MM.1S (cell line): ENCODE results near the gene CACNA1C.

Source experiments
- DNase-seq: peaks from one replicate; pipeline ENCODE4 v3.0.0-alpha.2; 2015
- H2AFZ ChIP-seq: fragments of 300-600 bp; sonication (generic); 2 replicates; pipeline ENCODE4 v1.6.0; 2016; ENCODE audit warnings: antibody characterized with exemption, low read length
- H3F3A ChIP-seq: fragments of 300-600 bp; sonication (generic); 2 replicates; pipeline ENCODE4 v1.6.1; 2016; ENCODE audit warnings: mild to moderate bottlenecking, antibody characterized with exemption, low read length, moderate library complexity, mixed read lengths; ENCODE audit not compliant: insufficient read depth
- H3K27ac ChIP-seq: fragments of 300-600 bp; sonication (generic); 2 replicates; pipeline ENCODE4 v1.5.1; 2016; ENCODE audit warnings: mild to moderate bottlenecking, low read length
- H3K27me3 ChIP-seq: fragments of 300-600 bp; sonication (generic); replicated peaks from 2 replicates; pipeline ENCODE4 v1.6.0; 2016; ENCODE audit warnings: low read length; ENCODE audit not compliant: insufficient read depth
- H3K36me3 ChIP-seq: fragments of 300-600 bp; sonication (generic); replicated peaks from 2 replicates; pipeline ENCODE4 v1.6.1; 2016; ENCODE audit warnings: mild to moderate bottlenecking, low read length, mixed read lengths; ENCODE audit not compliant: insufficient read depth
- H3K4me1 ChIP-seq: fragments of 300-600 bp; sonication (generic); 2 replicates; pipeline ENCODE4 v1.6.1; 2016; ENCODE audit warnings: low read length, mixed read lengths
- H3K4me2 ChIP-seq: fragments of 300-600 bp; sonication (generic); 2 replicates; pipeline ENCODE4 v1.6.0; 2016; ENCODE audit warnings: low read depth, low read length
- H3K4me3 ChIP-seq: fragments of 300-600 bp; sonication (generic); 2 replicates; pipeline ENCODE4 v1.5.1; 2016; ENCODE audit warnings: low read length, mixed read lengths
- H3K79me2 ChIP-seq: fragments of 300-600 bp; sonication (generic); 2 replicates; pipeline ENCODE4 v1.6.1; 2016; ENCODE audit warnings: mixed run types, low read length, mixed read lengths
- H3K9ac ChIP-seq: fragments of 300-600 bp; sonication (generic); 2 replicates; pipeline ENCODE4 v1.6.1; 2016; ENCODE audit warnings: low read length, mixed read lengths
- H3K9me2 ChIP-seq: fragments of 300-600 bp; sonication (generic); replicated peaks from 2 replicates; pipeline ENCODE4 v1.6.1; 2016; ENCODE audit warnings: mild to moderate bottlenecking, low read length, mixed read lengths; ENCODE audit not compliant: insufficient read depth
- H3K9me3 ChIP-seq: fragments of 300-600 bp; sonication (generic); replicated peaks from 2 replicates; pipeline ENCODE4 v1.6.1; 2016; ENCODE audit warnings: mild to moderate bottlenecking, low read length, mixed read lengths; ENCODE audit not compliant: insufficient read depth
- H4K20me1 ChIP-seq: fragments of 300-600 bp; sonication (generic); 2 replicates; pipeline ENCODE4 v1.6.1; 2016; ENCODE audit warnings: mild to moderate bottlenecking, low read length, moderate library complexity, mixed read lengths; ENCODE audit not compliant: insufficient read depth
- CTCF ChIP-seq: fragments of 300-600 bp; sonication (generic); IDR thresholded peaks from 2 replicates; pipeline ENCODE4 v1.5.1; 2016; ENCODE audit warnings: antibody characterized with exemption, low read length, mixed read lengths
- EZH2 ChIP-seq: fragments of 300-600 bp; sonication (generic); optimal IDR thresholded peaks from 2 replicates; pipeline ENCODE3; 2017; ENCODE audit warnings: low read depth, mild to moderate bottlenecking, antibody characterized with exemption, low read length, mixed read lengths
- EZH2phosphoT487 ChIP-seq: fragments of 300-600 bp; sonication (generic); IDR thresholded peaks from 2 replicates; pipeline ENCODE4 v1.6.1; 2018; ENCODE audit warnings: antibody characterized with exemption, low read length

The CACNA1C gene

GRCh38 chr12:2677142-2677880, 624.5 kb downstream of the CACNA1C start:
- no peaks in the 10 kb centered on the region for H3K79me2 ChIP-seq
- H3K27ac ChIP-seq, result no peak overlapping the region
- no peaks in the 10 kb centered on the region for H3F3A ChIP-seq
- DNase-seq, result no peak
- no peaks in the 10 kb centered on the region for H3K36me3 ChIP-seq
- no peak overlapping the region for H3K4me3 ChIP-seq
- H3K9ac ChIP-seq, result no peak overlapping the region
- H3K9me2 ChIP-seq, result no peaks in the 10 kb centered on the region
- no peak for TF ChIP-seq EZH2
- no peak for TF ChIP-seq CTCF
- TF ChIP-seq EZH2phosphoT487, result no peak
- H2AFZ ChIP-seq, result no peak overlapping the region
- H4K20me1 ChIP-seq, result no peaks in the 10 kb centered on the region
- no peaks in the 10 kb centered on the region for H3K4me1 ChIP-seq
- H3K27me3 ChIP-seq, result peaks cover 25% of the 10 kb centered on the region
- no peak overlapping the region for H3K4me2 ChIP-seq
- H3K9me3 ChIP-seq, result no peaks in the 10 kb centered on the region

- Histone ChIP-seq H3K9me3 (no peaks in the 10 kb centered on the region), H3K4me3 (no peak overlapping the region), H2AFZ (no peak overlapping the region), H3K4me1 (no peaks in the 10 kb centered on the region), H3K79me2 (no peaks in the 10 kb centered on the region), H3K9ac (no peak overlapping the region), H3K27me3 (peaks cover 25% of the 10 kb centered on the region), H3K27ac (no peak overlapping the region), H3K9me2 (no peaks in the 10 kb centered on the region), H3K4me2 (no peak overlapping the region), H3F3A (no peaks in the 10 kb centered on the region), H3K36me3 (no peaks in the 10 kb centered on the region), H4K20me1 (no peaks in the 10 kb centered on the region)
- DNase-seq, result no peak
- TF ChIP-seq CTCF, result no peak
- TF ChIP-seq EZH2phosphoT487, result no peak
- no peak for TF ChIP-seq EZH2
Measured at GRCh38 chr12:2678426-2678825, 625.6 kb downstream of the CACNA1C start.

GRCh38 chr12:2679068-2679815, 626.5 kb downstream of the CACNA1C start:
- Histone ChIP-seq H3K4me3 (no peak overlapping the region), H2AFZ (no peak overlapping the region), H3K9me3 (no peaks in the 10 kb centered on the region), H3K9me2 (no peaks in the 10 kb centered on the region), H3K4me1 (no peaks in the 10 kb centered on the region), H4K20me1 (no peaks in the 10 kb centered on the region), H3K4me2 (no peak overlapping the region), H3K9ac (no peak overlapping the region), H3K27ac (no peak overlapping the region), H3K36me3 (no peaks in the 10 kb centered on the region), H3K27me3 (peaks cover 25% of the 10 kb centered on the region), H3K79me2 (no peaks in the 10 kb centered on the region), H3F3A (no peaks in the 10 kb centered on the region)
- DNase-seq, result no peak
- TF ChIP-seq EZH2, result no peak
- TF ChIP-seq EZH2phosphoT487, result no peak
- no peak for TF ChIP-seq CTCF
